HG03095 (cell line): ENCODE results near the gene ZNF618.
"Not testable (repeated sequence)": the region's sequence is repeated elsewhere in the genome, so short reads cannot be mapped to it uniquely, and the experiment has no call there.

ENCODE experiments used
- ATAC-seq: cut with Tn5 transposase; IDR thresholded peaks from one replicate; pipeline ENCODE4 v1.9.1; 2021; ENCODE audit warnings: moderate library complexity; ENCODE audit not compliant: unreplicated experiment

ZNF618 gene

DNA sequence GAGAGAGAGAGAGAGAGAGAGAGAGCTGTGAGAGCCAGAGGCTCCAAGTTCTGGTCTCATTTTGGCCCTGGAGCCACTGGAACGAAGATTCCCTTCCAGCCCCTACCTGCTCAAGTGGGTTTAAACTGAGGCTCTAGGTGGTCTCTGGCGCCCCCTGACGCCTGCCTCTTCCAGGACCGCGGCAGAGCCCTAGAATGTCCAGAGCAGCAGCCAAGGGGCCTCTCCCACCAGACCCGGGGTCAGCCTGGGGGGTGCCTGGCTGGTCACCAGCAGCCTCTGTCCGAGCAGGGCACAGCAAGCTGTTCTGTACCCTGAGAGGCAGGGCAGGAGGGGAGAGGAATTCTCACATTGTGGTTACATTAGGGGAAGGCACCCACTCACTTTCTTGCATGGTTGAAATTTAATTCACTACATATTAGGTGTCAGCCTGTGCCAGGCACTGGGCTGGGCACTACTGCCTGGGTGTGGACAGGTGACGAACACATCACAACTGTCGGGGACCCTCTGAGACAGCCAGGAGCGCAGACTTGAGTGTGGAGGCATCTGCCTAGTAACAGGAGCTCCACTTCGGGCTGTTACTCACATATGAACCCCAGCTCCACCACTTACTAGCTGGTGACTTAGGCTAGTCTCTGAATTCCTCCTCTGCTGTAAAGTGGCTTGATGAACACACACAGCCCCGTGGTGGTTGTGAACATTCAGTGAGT is 157.4 kb downstream of the ZNF618 start:
- ATAC-seq, result no peak

DNA sequence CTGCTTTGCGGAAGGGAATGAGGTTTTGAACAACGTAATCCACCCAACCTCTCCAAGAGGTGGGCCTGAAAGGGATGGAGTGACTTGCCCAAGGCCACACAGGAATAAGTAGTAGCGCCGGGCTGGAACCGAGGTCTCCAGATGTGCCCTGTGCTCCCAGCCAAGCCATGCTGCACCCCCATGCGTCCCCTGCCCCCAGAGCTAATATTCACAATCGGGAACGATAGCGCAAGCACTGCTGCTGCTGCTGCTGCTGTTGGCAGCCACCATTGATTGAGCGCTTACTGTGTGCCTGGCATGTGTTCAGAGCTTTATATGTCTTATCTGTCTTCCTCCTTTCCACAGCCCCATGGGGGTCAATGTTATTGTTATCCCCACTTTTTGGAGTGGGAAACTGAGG is 158.1 kb downstream of the ZNF618 start:
- ATAC-seq, result no peak

GRCh38 chr9:114034661-114035062 is 158.6 kb downstream of the ZNF618 start:
- no peak for ATAC-seq

DNA sequence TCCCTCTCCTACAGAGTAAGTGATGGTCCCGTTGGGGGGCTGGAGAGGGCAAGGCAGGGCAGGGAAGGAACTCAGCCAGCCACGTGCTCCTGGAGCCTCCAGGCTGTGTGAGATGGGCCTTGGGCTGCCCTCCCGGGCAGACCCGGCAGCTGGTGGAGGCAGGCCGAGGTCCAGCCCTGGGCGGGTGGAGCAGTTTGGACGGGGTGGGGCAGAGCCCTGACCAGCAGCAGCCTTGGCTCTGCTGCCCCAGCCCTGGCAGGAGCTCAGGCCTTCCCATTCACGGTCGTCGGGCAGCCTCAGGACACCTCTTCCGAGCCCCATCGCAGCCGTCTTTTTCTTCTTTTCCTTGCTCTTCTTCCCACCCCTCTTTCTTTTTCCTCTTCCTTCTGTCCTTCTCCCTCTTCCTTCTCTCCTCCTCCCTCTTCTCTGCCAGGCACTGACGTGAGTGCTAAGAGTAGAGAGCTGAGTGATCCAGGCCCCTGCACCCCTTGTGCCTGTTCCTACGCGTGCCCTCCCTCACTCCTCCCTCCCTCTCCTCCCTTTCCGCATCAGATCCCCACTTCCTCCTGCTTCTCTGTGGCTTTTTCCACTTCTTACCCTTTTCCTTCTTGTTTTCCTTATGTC is 159.2 kb downstream of the ZNF618 start:
- no peak for ATAC-seq

DNA sequence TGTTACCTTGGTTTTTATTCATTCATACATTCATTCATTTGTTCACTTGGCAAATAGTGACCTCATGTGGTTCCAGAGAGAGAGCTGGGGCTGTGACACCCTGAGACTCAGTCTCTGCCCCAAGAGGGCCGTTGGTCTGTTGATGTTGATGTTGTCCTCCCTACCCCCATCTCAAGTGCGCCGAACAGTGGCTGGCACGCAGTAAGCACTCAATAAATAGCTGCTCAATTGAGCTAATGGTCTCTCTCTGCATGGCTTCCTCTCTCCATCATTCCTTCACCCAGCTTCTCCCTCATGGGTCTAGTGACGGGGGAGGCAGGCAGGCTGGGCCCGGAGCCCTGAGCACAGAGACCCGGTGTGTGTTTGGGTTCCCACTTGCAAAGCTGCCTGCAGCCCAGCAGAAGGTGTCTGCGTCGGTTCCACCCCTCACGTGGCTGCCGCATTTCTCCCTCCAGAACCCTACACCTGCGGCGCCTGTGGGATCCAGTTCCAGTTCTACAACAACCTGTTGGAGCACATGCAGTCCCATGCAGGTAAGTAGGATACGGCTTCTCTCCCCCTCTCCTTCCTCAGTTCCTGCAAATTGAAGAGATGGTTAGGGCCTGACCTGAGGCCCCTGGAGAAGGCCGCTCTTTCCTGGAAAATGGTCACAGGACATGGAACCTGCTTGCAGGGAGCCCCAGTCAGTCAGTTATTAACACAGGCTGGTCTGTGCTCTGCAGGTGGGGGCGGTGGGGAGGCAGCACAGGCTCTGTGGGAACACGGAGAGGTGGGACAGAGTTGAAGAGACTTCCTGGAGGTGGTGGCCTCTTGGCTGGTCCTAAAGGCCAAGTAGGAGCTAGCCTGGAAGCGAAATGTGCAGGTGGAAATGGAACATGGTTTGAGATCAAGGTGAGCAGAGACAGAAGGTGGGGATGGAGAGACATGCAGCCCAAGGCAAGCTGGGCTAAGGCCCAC is 160.0 kb downstream of the ZNF618 start:
- no peak for ATAC-seq

DNA sequence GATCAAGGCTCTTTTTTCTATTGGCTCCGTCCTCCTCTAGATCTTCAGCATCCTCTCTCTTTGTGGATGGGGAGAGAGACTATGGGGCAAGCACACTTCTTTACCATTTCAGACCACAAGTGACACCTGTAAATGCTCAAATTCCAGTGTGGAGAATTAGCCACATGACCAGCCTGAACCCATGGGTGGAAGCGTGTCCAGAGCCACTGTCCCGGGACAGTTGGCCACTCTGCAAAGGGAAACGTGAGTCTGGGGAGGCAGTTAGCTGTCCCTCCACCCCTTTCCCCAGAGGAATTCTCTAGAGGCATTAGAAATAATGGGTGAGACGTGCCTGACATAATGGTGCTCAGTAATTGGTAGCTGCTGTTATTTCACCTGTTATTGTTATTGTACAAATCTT is 161.1 kb downstream of the ZNF618 start:
- no peak for ATAC-seq

DNA sequence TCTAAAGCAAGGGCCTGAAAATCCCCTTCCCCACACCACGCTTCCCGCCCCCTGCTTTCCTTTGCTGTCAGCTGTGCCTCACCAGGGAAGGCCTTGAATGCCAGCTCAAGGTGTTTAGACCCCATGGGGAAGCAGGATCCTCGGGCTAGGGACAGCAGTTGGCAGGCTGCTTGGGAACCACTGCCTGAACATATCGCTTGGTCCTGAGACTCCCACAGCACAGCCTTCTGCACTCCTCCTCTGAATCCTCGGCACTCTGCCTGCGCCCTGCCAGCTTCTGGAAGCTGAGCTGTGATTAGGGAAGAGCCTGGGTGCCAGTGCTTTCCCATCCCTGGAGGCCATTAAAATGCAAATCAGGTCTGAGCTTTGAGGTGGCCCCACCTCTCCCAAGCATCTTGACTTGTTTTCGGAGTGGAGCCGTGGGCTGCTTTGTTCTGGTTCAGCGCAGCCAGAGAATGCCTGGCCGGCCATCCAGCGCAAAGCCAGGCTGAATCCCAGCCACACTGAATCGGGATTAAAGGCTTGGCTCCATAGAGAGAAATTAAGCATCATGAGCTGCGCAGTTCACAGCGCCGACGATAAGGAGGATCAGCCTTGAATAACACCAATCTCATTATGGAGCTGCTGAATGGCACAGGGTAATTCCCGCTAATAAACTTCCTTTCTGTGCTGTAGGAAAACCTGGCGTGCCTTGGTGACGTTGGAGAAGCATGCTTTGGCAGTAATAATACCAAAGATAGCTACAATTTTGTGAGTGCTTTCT is 162.0 kb downstream of the ZNF618 start:
- no peak for ATAC-seq

GRCh38 chr9:114038724-114039313 is 162.7 kb downstream of the ZNF618 start:
- ATAC-seq, result no peak

GRCh38 chr9:114039484-114039883 is 163.4 kb downstream of the ZNF618 start:
- no peak for ATAC-seq

- not testable (repeated sequence) for ATAC-seq
These were observed 167.6 kb downstream of the ZNF618 start for GRCh38 chr9:114043660-114044059.

DNA sequence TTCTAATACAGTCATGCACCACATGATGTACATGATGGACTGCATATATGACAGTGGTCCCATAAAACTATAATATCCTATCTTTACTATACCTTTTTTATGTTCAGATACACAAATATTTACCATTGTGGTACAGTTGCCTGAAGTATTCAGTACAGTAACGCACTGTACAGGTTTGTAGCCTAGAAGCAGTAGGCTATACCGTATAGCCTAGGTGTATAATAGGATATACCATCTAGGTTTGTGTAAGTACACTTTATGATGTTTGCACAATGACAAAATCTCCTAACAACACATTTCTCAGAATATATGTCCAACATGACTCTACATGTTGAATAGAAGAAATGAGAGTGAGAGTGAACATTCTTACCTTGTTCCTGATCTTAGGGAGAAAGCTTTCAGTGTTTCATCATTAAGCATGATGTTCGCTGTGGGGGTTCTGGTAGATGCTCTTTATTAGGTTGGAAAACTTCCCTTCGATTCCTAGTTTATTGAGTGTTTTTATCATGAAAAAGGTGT is 170.2 kb downstream of the ZNF618 start:
- ATAC-seq, result no peak

DNA sequence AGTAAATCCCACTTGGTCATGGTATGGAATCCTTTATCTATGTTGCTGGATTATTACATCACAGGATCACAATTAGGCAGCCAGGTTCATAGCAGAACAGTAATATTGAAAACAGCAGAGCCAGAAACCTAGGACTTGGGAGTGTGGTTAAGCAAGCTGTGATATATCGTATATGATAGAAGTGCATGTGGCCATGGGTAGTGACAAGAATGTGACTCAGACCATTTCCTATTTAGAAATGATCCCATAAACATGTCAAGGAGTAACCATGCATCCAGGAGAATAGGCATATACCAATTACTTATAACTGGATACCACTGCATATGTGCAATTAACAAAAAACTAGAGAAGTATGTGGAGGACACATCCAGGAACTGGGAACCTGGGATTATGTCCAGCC is 170.8 kb downstream of the ZNF618 start:
- no peak for ATAC-seq

- ATAC-seq, result no peak
These were observed 171.6 kb downstream of the ZNF618 start for GRCh38 chr9:114047717-114048116.

DNA sequence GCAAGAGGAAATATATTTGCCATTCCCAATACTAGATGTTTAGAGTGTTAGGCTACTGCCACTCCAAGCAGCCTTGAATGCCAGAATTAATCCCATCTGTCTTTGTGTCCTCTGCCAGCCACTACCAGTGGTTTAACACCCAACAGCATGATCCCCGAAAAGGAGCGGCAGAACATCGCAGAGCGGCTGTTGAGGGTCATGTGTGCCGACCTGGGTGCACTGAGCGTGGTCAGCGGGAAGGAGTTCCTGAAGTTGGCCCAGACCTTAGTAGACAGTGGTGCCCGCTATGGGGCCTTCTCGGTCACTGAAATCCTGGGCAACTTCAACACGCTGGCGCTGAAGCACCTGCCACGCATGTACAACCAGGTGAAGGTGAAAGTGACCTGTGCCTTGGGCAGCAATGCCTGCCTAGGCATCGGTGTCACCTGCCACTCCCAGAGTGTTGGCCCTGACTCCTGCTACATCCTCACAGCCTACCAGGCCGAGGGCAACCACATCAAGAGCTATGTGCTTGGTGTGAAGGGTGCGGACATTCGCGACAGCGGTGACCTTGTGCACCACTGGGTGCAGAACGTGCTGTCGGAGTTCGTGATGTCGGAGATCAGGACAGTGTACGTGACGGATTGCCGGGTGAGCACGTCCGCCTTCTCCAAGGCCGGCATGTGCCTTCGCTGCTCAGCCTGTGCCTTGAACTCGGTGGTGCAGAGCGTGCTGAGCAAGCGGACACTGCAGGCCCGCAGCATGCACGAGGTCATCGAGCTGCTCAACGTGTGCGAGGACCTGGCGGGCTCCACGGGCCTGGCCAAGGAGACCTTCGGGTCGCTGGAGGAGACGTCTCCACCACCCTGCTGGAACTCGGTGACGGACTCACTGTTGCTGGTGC is 172.7 kb downstream of the ZNF618 start:
- no peak for ATAC-seq

DNA sequence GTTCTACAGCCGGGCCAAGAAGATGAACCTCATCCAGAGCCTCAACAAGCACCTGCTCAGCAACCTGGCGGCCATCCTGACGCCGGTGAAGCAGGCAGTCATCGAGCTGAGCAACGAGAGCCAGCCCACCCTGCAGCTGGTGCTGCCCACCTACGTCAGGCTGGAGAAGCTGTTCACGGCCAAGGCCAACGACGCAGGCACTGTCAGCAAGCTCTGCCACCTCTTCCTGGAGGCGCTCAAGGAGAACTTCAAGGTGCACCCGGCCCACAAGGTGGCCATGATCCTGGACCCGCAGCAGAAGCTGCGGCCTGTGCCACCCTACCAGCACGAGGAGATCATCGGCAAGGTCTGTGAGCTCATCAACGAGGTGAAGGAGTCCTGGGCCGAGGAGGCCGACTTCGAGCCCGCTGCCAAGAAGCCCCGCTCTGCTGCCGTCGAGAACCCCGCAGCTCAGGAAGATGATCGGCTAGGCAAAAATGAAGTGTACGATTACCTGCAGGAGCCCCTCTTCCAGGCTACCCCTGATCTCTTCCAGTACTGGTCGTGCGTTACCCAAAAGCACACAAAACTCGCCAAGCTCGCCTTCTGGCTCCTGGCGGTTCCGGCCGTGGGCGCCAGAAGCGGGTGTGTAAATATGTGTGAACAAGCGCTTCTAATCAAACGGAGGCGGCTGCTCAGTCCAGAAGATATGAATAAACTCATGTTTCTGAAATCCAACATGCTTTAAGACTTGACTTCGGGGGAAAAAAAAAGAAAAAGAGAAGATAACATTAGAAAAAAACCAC is 173.5 kb downstream of the ZNF618 start:
- no peak for ATAC-seq

DNA sequence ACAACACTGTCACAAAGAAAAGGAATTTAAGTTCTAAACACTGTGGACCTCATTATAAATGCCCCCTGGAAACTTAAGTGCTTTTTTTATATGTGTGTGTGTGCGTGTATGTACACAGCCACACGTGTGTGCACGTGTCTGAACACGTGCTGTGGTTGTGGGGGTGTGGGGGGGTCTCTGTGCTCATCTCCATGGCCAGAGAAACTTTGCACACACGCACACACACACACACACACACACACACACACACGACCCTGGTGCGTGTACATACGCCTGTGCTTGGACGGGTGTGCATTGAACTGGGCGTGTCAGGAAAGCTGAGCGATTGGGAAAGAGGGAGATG is 174.1 kb downstream of the ZNF618 start:
- ATAC-seq, result no peak

GRCh38 chr9:114050646-114051045 is 174.5 kb downstream of the ZNF618 start:
- no peak for ATAC-seq

- ATAC-seq, result no peak
These were observed 175.2 kb downstream of the ZNF618 start for GRCh38 chr9:114051281-114051680.

DNA sequence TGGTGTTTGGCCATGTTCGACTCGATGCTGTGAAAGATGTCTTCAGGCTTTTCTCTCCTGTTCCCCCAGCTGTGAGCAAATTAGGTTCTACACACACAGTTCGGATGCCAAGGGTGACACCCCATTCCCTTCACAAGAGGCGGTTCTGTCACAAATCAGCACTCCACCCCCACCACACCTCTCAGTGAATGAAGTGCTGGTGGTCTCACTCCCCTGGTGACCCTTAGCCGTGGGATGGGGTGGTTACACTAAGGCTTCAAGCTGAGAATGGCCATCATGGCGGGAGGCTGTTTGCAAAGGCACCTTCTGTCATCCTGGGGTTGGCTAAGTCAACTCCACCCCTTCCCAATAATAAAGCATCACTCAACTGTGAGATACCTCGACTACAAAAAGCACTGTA is 175.6 kb downstream of the ZNF618 start:
- no peak for ATAC-seq
